Measurements from ENCODE around the gene PLEKHO1.
"Not testable (repeated sequence)": the region's sequence is repeated elsewhere in the genome, so short reads cannot be mapped to it uniquely, and the experiment has no call there.

Gene PLEKHO1, protein sequence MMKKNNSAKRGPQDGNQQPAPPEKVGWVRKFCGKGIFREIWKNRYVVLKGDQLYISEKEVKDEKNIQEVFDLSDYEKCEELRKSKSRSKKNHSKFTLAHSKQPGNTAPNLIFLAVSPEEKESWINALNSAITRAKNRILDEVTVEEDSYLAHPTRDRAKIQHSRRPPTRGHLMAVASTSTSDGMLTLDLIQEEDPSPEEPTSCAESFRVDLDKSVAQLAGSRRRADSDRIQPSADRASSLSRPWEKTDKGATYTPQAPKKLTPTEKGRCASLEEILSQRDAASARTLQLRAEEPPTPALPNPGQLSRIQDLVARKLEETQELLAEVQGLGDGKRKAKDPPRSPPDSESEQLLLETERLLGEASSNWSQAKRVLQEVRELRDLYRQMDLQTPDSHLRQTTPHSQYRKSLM

DNA sequence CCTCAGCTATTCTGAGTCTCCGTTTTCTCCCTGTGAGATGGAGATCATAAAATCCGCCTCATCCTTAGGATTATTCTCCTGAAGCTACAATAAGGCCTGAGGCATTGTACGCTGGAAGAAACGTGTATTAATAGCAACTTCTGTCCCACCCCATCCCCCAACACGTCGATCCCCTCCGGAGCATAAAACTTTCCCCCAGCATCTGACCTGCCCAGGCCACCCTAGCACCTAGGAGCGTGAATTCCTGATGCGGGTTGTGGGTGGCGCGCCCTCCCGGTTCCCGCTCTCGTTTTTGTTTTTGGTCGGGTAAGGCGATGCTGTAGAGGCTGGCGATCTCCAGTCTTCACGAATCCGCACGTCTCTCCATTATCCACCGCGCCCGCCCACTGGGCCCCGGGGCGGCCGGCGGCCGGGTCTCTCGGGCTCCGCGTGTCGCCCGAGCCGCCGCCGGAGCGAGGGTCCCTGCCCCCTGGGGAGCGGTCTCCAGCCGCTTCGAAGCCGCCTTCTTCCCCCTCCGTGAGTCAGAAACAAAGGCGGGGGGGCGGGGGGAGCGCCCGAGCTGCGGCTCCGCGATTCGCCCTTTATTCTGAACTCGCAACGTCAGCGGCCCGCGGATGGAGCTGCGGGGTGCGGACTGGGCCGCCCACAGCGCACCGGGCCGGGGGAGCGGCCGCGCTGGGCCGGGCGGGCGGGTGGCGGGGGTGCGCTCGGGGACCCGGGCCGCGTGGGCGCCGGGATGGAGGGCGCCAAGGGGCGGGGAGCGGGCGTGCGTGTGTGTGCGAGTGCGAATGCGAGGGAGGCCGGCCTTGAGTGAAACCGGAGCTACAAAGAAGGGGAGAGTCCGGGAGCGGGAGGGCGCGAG is at the start of gene PLEKHO1:
Gene PLEKHO1 (plus strand): TSS at position 646 of the 862 bp plus-strand sequence. CDS start 342 bp downstream, outside the sequence.
- peak; percentile 84 to 86 for DNase-seq

DNA sequence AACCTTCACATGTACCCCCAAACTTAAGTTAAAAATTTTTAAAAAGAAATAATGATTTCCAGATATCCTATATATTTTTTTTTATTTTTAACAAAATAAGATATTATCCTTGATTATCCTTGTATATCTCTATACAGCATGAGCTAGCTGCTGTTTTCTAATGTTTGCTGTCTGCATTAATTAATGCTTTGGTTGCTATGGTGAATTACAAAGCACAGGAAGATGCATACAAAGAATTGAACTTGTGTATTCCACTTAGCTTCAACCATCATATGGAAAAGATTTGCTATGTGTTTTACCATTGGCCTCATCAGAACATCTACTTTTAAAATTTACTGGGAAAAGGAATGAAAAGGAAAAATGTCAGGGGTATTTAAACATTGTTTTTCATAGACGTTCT is 46.7 kb upstream of the PLEKHO1 start:
- DNase-seq = peak in 1 of 2 donors; percentile 49

DNA sequence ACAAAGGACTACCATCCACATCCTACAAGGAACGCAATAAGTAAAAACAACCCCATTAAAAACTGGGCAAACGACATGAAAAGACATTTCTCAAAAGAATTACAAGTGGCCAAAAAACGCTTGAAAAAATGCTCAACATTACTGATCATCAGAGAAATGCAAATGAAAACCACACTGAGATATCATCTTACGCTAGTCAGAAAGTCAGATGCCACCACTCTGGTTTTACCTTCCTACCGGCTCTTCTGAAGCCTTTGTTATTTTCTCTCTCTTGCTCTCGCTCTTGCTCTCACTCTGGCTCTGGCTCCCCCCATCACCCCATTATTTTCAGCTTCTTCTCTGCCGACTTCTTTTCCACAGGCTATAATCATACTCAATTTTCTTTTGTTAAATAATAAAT is 43.4 kb upstream of the PLEKHO1 start:
- DNase-seq = peak; percentile 13 to 70

DNA sequence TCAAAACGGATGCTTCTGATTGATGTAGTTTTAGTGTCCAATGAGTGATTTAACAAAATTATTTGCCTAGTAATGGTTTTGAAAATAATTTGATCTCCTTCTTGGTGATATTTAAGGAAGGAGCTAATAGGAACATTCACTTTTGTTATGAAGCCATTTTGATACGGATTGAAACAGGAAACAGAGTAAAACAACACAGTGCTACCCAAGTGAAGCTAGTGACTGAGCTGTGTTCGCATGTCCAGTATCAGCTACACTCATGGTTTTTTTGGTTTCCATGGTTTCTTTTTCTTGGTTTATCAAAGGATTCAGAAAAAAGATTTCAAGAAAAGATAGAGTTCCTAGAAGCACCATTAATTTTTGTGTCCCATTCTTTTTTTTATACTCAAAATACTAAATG is 40.1 kb upstream of the PLEKHO1 start:
- DNase-seq = peak in 1 of 2 donors; percentile 81

DNA sequence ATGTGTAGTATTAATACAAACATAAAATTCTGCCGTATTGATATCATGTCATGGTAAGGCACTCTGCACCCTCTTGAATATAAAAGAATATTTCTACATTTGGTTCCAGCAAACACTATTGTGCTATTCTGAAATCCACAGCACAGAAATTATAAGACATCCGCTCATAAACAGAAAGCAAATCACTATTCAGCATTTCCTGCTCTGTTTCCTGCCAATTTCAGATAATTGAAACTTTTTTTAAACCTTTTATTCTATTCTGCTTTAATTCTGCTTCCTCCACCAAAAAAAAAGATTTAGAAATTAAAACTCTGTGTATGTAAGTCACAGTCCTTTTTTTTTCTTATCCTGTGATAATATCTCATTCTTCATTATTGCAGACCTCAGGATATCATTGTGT is 39.6 kb upstream of the PLEKHO1 start:
- DNase-seq = peak in 1 of 2 donors; percentile 63

DNA sequence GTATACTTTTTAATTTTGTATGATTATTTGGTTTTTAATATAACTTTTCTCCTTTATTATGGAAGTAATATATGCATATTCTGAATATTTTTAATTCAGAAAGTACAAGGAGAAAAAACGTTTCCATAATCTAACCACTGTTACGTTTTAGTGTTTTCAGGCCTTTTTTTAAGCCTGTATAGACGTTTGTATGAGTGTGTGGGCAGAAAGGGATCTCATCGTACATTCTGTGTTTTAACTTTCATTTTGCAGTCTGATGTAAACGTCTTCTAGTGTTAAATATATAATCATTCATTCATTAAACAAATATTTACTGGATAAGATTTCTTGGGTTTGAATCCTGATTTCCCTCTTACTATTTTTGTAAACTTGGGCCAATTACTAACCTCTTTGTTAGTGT is 38.0 kb upstream of the PLEKHO1 start:
- DNase-seq = no peak

DNA sequence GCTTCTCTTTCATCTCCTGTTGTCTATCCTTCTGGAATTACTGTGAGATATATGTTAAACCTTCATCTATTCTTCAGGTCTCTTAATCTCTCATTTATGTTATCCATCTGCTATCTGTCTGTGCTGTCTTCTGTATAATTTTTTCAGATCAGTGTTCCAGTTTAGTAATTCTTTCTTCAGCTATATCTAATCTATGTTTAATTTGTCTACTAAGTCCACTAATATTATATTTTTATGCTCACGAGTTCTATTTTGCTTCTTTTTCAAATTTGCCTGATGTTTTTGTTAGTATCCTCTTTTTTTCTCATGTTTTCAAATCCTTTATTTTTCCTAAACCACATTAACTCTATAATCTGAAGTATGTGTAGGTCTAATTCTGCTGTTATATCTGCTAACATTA is 34.6 kb upstream of the PLEKHO1 start:
- no peak for DNase-seq

DNA sequence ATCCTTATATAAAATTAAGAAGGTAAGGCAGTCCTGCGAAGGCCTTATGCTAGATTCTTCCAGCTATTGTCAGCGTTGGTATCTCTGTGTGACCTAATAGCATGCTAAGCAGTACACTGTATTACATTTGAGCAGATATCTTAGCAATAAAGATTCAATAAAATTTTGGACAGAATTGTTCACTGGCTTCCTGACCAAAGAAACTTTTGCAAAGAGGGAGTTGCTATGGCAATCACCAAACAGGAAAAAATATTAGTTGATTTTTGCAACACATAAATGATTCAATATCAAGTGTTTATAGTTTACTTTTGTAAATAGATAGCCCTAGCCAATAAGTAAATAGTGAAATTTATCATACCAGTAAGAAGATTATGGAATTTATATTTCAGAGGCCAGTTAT is 31.0 kb upstream of the PLEKHO1 start:
- peak in 1 of 2 donors; percentile 43 for DNase-seq

DNA sequence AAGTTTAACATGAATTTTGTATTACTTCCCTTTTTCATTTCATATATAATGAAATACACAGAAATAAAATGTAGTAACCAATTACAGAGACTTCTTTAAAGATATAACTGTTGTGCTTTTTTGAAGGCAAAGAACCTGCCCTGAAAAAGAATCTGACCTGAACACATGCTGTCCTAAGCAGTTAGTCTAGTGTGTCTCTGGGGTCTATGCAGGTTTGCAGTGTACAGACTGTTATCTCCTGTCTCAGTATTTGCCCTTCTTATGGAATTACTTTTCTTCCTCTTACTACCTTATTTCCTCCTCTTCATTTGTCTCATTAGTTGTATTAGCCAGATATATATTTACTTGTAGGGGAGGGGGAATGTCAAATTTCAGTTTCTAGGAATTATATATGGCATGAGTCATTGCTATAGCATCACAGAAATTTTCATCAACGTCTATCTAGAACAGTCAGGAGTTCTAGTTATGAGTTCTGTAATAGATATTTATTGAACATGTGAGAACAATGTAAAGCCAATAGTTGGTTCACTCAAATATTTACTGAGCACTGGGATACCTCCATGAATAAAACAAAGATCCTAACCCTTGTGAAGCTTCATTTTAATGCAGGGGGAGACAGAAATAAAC is 28.4 kb upstream of the PLEKHO1 start:
- no peak for DNase-seq

DNA sequence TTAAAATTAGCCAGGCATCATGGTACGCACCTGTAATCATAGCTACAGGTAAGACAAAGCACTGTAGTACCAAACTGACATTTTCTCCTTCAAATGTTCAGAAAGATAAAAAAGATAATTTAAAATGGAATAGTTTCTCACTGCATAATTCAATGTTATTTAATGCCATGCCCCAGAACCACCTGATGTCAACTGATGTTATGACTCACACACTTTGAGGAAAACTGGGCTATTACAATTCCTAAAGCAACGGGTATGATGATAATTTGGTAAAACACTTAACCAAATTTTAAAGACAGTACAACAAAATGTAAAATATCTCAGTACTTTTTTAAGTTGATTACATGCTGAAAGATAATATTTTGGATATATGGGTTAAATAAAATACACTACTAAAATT is 22.9 kb upstream of the PLEKHO1 start:
- DNase-seq = no peak

DNA sequence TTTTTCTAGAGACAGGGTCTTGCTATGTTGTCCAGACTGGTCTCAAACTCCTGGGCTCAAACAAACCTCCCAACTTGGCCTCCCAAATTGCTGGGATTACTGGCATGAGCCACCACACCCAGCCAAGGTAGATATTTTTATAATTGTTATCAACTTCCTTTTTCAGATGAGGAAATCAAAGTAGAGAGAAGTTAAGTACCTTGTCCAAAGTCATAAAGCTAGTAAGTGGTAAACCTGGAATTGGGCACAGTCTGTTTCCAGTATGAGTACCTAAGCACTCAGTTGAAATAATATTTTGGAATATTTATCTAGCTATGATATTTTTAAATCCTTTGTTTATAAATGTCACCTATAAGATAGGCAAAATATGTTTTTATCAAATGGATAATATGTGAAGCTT is 22.3 kb upstream of the PLEKHO1 start:
- no peak for DNase-seq

DNA sequence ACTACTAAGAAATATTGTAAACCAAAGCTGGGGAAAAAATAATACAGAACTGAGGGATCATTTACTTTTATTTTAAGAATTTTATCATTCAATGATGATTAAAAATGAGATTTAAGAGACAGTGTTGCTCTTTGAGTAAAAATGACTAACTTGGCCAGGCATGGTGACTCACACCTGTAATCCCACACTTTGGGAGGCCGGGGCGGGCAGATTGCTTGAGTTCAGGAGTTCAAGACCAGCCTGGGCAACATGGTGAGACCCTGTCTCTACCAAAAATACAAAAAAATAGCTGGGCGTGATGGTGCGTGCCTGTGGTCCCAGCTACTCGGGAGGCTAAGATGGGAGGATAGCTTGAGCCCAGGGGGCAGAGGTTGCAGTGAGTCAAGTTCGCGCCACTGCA is 21.8 kb upstream of the PLEKHO1 start:
- DNase-seq = no peak

DNA sequence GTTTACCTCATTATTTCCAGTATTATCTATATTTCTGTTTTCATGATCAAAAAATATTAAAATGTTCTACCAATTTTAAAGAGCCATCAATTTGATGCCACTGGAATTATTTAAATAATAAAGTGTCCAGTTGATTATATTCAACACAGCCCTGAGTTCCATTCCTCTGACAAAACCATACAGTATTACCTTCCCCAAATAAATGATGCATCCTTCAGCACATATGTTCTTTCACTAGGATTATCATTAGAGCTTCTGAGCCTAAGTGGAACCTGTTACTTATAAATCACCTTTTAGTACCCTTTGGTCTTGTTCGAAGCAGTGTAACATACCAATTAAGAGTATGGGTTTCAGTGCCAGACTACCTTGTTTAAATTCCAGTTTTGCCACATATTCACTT is 17.3 kb upstream of the PLEKHO1 start:
- DNase-seq = no peak

DNA sequence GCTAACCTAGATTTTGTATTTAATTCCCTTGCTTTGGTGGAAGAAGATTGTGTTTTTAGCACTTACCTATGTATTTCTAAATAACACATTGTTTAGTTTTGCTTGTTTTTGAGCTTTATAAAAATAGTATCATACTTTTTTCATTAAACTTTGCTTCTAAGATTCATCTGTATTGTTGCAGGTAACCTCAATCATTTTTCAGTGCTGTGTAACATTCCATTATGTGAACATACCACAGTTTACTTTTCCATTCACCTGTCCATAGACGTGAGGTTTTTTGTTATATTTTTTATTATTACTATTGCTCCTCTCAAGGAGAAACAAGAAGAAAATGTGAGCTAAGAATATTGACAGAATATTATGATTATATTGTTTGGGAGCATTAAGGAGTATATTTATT is 15.2 kb upstream of the PLEKHO1 start:
- DNase-seq = no peak

DNA sequence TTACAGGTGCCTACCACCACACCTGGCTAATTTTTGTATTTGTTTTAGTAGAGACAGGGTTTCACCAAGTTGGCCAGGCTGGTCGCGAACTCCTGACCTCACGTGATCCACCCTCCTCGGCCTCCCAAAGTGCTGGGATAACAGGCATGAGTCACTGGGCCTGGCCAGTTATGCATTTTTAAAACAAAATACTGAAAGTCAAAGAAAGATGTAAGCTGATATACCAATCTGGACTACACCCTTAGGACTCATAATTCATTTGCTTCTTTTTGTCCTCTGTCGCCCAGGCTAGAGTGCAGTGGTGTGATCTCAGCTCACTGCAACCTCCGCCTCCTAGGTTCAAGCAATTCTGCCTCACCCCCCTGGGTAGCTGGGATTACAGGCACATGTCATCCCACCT is 14.3 kb upstream of the PLEKHO1 start:
- not testable (repeated sequence) for DNase-seq

DNA sequence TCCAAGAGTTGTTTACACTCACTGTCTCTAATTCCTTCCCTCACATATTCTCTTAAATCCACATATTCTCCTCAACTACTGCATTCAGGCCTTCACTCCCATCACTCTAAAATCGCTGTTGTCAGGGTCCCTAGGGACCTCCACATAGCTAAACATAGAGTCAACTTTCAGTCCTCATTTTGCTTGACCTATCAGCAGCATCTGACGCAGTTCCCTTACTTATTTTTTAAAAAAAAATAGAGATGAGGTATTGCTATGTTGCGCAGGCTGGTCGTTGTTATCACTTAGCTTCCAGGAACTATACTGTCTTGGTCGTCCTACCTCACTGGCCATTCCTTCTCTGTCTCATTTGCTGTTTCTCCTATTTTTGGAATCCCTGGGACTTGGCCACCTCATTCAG is 11.7 kb upstream of the PLEKHO1 start:
- DNase-seq = no peak

DNA sequence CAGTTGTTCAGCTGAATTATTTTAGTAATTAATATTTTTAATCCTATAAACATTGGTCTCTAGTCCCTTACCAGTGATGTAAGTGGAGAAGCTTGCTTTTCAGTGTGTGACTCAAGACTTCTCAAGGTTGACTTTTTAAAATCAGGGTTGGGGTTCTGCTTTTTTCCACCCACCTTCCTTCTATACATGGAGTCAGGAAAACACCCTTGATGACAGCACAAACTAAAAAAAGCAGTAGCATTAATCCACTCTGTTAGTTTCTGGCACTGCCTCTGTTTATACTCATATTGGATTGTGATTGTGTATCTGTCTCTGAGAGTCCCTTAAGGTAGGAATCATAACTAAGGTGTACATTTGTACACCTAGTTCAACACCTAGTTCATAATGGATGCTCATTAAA is 8.3 kb upstream of the PLEKHO1 start:
- no peak for DNase-seq

DNA sequence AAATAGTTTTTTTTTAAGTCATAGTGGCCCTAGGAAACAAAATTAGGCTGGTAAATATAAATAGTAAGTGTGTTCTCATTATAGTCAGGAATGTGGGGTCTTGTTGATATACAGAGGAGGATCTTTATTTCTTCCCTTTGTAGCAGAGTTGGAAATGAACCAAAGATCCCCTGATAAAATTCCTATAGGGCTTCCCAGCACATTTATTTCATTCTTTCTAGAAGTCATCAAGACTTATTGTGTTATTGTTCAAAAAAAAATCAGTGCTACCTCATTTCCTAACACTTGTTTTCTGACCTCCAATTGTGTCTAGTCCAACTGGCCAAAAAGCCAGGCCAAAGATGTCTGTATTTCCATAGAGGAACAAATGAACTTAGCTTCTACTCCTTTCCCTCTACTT is 7.6 kb upstream of the PLEKHO1 start:
- no peak for DNase-seq

DNA sequence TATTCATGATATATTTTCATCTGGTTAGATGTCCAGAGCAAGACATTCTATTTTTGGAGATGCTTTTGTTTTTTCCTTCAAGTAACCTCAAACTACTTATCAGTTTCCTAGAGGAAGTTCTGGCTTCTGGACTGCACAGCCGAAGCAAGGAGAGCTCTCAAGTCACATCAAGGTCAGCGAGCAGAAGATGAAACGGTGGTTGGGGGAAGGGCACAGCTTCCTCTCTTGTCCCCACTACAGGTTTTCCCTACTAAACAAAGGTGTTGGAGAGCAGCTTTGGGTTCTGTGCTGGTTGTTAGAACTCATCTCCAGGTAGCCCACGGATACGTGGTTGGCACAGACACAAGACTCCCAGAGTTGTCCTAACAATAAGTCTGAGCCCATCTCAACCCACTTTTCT is 5.1 kb upstream of the PLEKHO1 start:
- DNase-seq = no peak

DNA sequence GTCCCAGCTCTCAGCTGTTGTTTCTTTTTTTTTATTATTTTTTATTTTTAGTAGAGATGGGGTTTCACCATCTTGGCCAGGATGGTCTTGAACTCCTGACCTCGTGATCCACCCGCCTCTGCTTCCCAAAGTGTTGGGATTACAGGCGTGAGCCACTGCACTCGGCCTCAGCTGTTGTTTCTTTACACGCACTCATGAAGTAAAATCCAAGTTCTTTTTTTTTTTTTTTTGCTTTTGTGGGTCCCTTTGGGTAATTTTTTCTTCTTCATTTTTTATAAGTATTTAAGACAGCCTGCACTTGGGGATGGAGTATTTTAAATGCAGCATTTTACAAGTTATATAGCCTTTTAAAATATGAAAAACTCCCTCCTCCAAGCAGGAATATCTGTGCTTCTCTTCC is 3.7 kb upstream of the PLEKHO1 start:
- not testable (repeated sequence) for DNase-seq

DNA sequence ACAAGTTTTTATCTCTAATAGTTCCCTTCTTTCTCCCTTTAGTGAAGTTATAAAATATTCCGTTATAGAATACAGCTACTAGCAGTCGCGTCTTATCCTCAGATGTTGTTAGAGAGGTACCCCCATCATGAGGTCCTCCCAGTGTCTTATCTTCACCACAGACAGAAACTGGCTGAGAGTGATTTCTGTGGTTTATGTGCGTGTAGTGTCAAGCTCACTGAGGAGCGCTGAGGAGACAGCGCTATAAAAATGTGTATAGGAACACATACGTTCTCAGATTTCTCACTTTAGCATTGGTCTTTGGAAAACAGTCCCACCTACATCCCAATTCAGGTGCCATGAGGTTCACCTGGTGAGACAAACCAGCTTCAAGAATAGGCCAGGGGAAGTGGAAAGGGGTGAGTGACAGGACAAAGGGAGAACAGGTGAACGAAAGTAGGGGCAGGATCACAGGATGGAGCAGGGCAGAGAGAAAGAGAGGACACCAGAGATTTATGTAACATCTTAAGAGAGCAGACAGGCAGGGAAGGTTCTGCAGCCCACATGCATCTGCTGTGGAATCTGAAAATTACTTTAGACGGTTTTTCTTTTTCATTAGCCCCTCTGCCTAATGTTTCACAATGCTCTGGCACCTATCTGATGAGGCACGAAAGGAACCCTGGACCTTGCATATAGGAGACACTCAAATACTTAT is 2.7 kb upstream of the PLEKHO1 start:
- DNase-seq = no peak

DNA sequence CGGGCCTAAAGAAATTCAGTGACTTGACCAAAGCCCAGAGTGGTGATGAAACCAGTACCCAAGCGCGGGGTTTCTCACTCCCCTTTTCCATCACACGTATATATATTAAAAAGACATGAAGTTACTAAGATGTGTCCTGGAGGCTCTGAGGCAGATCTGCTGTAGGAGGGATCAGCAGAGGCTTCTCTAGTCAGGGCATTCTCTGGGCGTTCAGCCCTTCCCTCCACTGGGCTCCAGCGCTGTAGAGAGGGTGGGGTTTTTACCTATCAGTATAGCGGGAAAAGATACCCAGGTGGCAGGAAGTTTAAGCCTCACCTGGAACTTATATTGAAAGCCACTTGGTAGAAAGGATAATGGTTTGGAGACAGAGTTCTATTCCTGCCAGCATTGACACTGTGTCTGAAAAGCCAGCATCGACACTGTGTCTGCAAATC is 862 bp upstream of the PLEKHO1 start:
- DNase-seq = no peak

All from CD4-positive, alpha-beta T cell treated with Interleukin-4 for 1 hour (primary cell).